Right ventricle myocardium inferior (tissue), 1 donor: ENCODE results near the gene DNAJC27. TPM values are rescaled to one million over a fixed set of nuclear protein-coding genes. Genes with fewer than 3 reads are reported as not detected.

ENCODE experiments used
- ATAC-seq: fragments of 200-7000 bp; cut with Tn5 transposase; one replicate; pipeline ENCODE4 v1.9.1; 2020; ENCODE audit warnings: mild to moderate bottlenecking, moderate library complexity
- DNase-seq: peaks from one replicate; pipeline ENCODE4 v3.0.0; 2021; ENCODE audit errors: missing footprints
- intact Hi-C: fragments of 100-400 bp; cut with DNase I; formaldehyde crosslinking; loops from one replicate; pipeline ENCODE4 v1.11.0; 2022
- total RNA-seq: library from RNA; stranded (reverse); fragmentation: NEBNext Ultra II Directional; extraction: Animal tissue kit (Norgen Biotek cat#: 25700); gene quantifications from one replicate; pipeline ENCODE4 v1.2.1, GENCODE V29; 2021
- donor health status: DM: no; HTN: yes; CAD: no; lungs with severe emphysema.

DNAJC27 gene
- total RNA-seq, 1 donor from 2014 or later, result 9.8 TPM

DNA sequence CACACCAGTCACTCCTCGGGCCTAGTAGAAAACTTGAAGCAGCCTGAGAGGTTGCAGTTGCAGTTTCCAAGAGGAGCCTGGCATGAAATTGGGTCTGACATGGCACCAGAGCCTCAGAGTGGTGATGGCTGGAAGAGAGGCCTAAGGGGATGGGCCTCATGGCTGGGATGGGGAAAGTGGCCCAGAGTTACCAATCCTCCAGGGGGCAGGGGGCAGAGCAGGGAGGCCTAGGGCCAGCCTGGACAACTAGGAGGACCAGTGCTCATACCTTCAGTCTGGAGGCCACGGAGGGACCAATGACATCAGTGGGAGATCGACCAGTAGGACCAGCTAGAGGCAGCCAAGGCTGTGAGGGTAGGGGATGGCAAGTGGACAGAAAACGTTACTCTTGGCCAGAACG is 36.6 kb downstream of the DNAJC27 start:
- no peak for ATAC-seq
- no peak for DNase-seq
- intact Hi-C loops, result no loop called here

DNA sequence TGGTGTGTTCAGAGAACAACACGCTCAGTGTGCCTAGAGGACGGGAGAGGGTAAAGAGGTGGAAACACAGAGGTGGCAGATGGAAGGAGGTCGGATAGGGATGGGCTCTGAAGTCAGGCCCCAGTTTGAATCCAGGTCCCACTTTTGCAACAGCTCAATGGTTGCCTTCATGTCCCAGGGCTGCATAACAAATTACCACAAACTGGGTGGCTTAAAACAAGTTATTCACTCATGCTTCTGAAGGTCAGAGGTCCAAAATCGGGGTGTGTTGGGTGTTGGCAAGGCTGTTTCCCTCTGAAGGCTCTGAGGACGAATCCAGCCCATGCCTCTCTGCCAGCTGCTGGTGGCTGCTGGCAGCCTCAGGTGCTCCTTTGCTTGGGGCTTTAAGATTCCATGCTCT is 39.0 kb downstream of the DNAJC27 start:
- intact Hi-C loops, result no loop called here
- ATAC-seq, result no peak
- DNase-seq, result no peak

DNA sequence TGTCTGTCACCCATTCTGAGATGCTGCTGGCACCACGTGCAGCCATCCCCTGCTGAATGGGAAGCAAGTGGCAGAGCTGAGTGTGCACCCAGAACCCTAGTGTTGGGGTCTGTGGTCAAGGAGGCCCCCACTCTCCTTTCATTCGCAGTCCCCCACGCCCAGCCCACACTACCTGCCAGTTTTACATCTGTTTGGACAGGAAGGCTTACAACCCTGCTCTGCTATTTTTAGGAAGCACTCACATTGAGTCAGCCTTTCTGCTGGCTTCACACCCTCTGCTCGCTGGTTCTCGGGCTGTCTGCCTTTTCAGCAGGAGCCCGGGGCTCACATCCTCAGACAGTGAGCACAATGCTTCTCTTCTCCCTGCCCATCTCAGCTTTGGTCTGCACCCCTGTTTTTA is 41.0 kb downstream of the DNAJC27 start:
- DNase-seq, result no peak
- intact Hi-C loops, result no loop called here

DNA sequence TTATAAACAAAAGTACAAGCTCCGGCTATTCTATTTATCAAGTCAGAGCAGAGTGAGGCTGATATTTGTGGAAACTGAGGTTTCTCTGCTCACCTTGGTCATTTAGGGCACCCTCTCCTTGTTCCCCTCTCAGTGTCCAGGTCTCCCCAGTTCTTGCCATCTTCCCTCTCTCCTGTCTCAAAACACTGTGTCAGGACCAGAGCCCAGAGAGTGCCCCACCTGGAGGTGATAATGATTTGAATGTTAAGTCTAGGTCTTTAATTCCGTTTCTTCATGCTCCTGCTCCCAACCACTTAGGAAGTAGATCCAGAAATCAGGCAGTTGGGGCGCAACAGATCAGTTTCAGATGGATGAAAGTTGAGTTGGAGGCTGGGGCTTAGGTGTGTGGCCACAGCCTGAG is 42.5 kb downstream of the DNAJC27 start:
- no peak for DNase-seq
- ATAC-seq, result no peak
- intact Hi-C loops, result no loop called here

More for the DNA sequence above, 41.0 kb downstream of the DNAJC27 start:
- no peak for ATAC-seq

DNA sequence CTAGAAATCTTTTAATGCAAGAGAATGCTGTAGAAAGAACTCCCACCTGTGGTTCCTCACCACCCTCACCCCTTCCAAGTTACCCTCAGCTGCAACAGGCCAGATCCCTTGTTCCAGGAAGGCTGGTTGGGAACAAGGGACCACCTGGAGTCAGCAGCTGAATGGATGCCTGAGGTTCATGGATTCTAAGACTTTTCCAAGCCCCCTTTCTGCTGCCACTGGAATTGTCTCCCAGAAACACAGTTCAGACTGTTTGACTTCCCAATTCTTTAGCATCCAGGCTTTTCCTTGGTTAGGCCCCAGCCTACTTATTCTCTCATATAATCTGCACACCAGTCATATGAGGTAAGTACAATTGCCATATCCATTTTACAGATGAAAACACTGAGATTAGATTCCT is 43.7 kb downstream of the DNAJC27 start:
- ATAC-seq (no peak), DNase-seq (no peak)
- intact Hi-C loops, result no loop called here

DNA sequence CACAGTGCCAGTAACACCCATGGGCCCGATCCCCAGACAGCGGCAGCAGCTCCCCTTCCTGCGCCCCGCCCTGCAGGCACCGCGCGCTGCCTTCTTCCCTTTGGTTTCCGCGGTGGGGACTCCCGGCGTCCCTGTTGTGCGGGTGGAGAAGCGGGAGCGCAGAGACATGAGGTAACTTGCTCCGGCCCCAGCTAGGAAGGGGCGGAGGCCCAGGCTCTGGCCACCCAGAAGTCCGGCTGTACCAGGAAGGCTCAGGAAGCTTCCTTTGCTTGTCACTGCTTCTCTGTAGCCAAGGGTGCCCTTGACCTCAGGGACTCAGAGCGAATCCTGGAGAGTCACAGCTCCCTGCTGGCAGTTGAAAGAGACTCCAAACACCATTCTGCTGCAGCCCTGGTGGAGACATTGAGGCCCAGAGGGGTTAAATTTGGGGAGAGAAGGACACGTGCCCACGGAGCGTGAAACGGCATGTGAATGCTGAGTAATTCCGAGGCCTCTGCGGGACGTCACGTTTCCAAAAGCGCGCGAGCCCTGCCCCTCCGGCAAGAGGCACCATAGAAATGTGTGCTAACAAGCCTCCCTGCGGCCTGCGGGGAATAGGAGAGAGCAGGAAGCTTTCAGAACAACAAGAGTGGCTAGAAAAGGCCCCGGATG is 45.0 kb downstream of the DNAJC27 start:
- ATAC-seq, result peak; percentile 87
- intact Hi-C loops, result no loop called here
- peak; percentile 90 for DNase-seq

DNA sequence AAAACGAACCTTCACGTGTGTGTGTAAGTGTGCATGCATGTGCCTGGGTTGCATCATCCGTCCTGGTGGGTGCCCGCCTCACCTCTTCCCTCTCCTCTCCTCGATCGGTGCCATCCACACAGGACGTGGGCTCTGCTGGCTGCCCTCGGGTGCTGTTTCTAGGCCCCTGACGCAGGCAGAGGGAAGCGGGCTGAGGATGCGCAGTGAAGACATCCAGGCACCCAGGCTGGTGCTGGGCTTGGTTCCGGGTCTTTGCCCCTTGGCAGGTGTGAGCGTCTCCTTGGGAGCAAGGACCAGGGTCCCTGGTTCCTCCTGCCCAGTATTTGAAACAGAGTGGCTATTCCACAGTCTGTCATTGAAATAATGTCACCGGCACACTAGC is 45.5 kb downstream of the DNAJC27 start:
- ATAC-seq (no peak), DNase-seq (no peak)
- intact Hi-C loops, result no loop called here

DNA sequence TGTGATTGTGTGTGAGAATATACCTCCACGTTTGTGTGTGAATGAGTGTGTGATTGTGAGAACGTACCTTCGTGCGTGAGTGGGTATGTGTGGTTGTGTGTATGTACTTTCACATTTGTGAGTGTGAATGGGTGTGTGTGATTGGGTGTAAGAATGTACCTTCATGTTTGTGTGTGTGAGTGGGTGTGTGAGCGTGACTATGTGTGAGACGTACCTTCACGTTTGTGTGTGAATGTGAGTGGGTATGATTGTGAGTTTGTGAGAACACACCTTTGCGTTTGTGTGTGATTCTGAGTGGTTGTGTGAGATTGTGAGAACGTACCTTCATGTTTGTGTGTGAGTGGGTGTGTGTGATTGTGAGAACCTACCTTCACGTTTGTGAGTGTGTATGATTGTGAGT is 45.9 kb downstream of the DNAJC27 start:
- DNase-seq, result no peak
- intact Hi-C loops, result no loop called here
- no peak for ATAC-seq

DNA sequence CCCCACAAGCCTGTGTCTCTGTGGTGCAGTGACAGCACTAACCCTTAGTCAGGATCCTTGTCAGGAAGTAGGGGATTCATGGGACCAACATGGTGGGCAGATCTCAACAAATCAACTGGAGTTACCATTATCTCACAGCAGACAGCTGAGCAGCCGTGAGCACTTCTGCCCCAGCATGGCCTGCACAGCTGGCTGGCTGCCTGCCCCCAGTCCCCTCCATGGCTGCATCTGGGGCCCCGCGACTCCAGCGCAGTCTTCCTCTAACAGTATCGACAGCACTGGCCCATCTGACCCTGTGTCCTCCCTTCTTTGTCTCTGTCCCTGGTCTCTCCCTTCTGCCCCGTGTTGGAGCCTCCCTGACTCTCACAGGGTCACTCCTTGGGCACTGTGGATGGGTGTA is 47.0 kb downstream of the DNAJC27 start:
- no peak for ATAC-seq
- no peak for DNase-seq
- intact Hi-C loops, result no loop called here

DNA sequence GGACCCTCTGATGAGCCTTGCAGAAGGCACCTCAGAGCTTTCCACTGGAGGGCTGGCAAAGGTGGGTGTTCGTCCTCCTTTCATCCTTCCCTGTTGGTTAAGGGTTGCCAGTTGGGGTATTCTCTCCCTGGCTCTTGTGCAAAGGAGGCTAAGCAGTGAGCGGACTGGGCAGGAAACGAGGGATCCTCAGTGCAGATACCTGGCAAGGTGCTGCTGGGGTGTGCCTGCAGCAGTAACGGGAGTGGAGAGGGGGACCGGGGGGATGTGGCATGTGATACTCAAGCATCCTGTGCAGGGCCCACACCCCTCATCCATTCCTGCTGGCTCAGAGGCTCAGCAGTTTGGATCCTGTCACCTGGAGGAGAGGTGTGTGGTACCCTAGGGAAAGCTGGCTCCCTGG is 47.5 kb downstream of the DNAJC27 start:
- intact Hi-C loops, result no loop called here
- DNase-seq (no peak), ATAC-seq (no peak)

DNA sequence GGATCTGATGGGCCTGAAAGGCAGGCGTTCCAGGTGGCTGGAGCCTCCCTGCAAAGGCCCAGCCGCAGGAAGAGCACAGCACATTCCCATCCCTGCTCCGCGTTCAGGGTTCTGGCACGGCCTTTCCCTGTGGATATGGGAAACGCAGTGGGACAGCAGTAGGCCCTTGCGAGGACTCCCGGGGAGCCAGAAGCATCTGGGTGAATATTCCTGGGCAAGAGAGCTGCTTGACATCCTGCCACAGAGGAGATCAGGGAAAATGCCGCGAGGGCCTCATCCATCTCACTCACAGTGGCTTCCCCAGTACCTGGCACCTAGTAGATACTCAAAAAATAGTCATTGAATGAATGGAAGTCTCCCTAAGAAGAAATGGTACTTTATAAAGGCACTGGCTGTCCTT is 48.6 kb downstream of the DNAJC27 start:
- intact Hi-C loops, result no loop called here
- ATAC-seq, result no peak
- no peak for DNase-seq

DNA sequence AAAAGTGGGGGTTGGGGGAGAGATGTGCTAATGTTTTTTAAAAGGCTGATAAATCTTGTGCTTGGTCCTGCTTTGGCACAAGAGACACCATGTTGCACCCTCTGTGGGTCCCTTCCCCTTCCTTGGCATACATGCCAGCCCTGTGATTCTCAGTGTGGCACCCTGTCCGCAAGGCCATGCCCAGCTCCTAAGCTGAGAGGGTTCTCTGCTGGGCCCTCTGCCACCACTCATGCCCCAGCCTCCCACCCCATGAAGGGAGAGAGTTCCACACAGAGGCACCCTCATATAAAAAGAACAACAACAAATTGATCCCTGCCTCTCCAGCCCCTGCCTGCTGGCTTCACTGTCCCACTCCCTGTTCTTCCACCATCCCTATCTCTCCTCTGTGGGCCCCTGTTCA is 49.2 kb downstream of the DNAJC27 start:
- no peak for DNase-seq
- no peak for ATAC-seq
- intact Hi-C loops, result no loop called here

DNA sequence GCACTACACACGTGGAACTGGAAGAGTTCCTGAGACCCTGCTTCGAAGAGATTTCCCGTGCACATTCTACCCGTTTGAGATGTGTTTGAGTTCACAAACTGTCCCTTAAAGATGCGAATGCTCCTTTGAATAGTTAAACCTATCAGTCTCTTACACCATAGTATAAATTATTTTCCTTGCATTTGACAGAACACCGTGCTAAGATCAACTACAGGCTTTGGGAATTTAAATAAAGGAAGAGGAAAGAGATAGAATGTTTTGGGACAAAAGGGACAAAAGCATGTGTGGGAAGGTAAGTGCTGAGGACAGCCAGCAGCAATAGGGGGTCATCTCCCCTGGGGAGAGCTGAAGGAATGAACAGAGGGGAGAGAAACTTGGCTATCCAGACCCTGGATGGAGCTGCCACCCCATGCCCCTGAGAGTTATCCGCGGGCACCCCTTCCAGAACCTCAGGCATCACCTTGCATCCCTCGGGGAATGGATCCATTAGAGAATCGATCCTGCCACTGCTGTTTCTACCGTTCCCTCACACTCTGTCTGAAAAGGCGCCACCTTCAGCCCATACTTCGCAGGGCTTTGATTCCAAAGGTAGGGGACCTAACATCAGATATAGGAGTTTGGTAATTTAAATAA is 50.8 kb downstream of the DNAJC27 start:
- no peak for DNase-seq
- intact Hi-C loops, result no loop called here
- ATAC-seq, result no peak

DNA sequence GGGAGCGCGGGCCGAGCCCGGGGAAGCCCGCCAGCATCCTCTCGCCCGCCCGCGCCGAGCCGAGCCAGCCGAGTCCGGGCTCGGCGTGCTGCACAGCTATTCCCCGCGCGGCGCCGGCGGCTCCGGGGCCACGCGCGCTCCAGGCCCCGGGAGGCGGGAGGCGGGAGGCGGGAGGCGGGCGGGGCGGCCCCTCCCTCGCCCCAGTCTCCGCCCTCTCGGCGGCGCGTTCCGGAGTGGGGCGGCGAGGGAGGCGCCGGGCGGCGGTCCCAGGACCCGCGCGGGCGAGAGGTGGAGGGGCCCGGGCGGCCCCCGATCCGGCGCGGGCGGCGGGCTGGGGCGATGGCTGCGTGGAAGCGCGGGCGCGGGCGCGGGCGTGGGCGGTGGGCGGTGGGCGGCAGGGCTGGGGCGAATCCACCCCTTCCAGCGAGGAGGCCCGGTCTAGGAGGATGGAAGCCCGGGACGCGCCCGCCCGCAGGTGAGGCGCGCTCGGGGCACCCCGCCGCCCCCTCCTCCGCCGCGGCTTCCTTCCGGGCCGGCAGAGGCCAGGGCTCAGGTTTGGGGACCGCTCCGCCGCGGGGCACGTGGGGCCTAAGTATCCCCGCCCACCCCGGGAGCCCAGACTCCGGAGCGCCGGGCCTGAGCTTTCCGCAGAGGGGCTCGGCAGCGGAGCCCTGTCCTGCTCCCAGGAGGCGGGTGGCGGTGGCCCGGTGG is 51.5 kb downstream of the DNAJC27 start, which contains the start of gene ADCY3:
Gene ADCY3 (minus strand): TSS at position 140 of the 711 bp plus-strand sequence. CDS start 1,250 bp downstream, outside the sequence.
- ATAC-seq (peak; percentile 77), DNase-seq (peak; percentile 78)
- intact Hi-C loops, result no loop called here

DNA sequence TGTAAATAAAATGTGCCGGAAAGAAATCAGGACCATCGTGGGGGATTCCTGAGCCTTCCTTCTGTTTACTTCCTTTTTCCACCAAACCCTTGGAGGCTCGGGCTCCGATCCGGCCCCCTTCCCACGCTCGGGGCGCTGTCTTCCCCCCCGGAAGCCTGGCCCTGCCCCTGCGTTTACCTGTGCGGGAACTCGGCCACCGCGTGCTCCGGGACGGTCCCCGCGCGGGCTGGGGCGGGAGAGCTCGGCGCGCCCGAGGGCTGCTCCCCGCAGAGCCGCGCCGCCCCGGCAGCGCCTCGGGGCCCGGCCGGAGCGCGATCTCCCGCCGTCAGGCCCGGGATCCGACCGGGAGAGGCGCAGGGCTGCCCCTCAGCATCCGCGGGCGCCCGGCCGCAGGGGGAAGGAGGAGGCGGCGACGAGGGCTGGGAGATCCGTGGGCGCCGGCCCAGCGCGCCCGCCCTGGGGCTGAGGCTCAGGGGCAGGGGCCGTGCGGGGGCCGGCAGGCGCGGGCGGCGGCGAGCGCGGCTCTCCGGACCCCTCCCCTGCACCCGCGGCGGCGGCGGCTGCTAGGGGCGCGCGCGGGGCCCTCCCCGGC is 52.2 kb downstream of the DNAJC27 start:
- ATAC-seq, result peak; percentile 9
- DNase-seq, result no peak
- intact Hi-C loops, result loop anchor here (5.0 kb wide), 2 partner anchors 47 to 67 kb away; no protein-coding TSS in a partner anchor

DNA sequence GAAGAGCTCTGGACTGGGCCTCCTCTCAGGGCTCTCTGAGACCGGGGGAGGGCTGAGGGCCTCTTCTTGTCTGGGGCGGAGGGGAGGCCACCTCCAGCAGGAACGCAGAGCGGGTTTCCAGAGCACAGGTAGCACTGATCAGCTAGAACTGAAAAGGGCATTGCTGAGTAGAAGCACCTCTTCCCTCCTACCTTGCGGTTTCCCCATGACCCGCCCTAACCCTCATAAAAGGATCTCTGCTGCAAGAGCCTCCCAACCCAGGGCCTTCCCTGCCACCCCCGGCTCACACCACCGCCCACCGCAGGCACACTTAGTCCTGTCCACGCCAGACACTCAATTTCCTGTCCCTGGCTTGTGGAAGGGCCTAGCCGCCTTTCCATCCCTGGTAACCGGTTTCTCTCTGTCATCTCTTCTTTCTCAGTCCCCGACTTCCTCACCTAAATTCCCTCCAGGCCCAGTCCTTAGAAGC is 52.7 kb downstream of the DNAJC27 start:
- DNase-seq, result no peak
- no peak for ATAC-seq
- intact Hi-C loops, result loop anchor here (5.0 kb wide), 2 partner anchors 47 to 67 kb away; no protein-coding TSS in a partner anchor

DNA sequence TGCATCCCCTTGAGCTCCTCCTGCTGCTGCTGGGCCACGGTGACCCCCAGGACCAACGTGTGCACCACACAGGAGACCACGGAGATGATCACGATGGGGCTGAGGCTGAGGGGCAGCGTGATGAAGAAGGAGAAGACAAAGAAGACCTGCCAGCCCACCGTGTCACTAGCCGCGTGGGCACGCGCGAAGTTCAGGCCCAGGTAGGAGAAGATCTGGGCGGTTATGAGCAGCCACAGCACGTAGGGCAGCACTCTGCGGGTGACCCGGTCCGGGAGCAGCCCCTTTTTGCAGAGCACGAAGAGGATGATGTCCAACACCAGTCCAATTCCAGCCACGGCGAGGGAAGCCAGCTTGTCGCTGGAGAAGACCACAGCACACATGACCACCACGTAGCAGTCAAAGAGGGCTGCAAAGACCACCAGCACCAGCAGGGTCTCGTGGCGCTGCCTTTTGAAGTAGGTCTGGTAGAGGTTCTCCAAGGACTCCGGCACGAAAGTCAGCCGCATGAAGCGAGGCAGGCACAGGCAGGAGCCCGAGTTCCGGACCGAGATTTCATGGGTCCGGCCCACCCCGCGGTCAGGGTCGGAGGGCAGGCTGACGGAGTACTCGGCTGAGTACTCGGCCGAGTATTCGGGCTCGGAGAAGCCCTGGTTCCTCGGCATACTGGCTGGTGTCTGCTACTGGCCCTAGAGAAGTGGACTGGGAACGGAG is 53.3 kb downstream of the DNAJC27 start:
- ATAC-seq, result no peak
- intact Hi-C loops, result loop anchor here (5.0 kb wide), 2 partner anchors 46 to 66 kb away; no protein-coding TSS in a partner anchor
- no peak for DNase-seq

DNA sequence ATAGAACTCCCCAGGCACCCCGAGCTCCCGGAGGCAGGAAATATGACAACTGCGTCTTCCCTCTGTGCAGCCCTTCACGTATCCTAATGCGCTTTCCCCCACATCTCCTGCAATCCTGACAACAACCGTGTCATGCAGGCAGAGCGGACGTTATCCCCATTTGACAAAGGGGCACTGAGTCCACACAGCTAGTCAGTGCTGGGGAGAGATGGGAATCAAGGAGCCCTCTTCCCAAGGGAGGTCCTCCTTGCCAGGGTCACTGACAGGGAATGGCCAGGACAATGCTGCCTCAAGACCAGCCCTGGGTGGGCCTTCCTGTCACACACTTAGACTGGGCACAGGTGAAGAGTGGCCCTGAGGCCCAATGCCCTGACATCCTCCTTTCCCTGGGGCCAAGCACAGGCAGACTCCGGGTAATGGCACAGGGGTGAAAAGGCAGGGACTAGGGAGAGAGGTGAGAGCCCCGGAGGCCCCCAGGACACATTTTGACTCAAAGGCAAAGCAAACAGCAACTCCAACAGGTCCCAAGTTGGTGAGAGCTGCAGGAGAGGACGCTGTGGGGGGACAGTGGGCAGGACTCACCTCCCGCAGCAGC is 53.9 kb downstream of the DNAJC27 start:
- DNase-seq (no peak), ATAC-seq (no peak)
- intact Hi-C loops, result loop anchor here (5.0 kb wide), 2 partner anchors 46 to 66 kb away; no protein-coding TSS in a partner anchor
